GM15510 (cell line): ENCODE results near the gene PTPN3.

ENCODE experiments used
- POLR2A ChIP-seq: IDR thresholded peaks from 3 replicates; pipeline ENCODE4 v1.6.1; 2011; ENCODE audit warnings: borderline replicate concordance; ENCODE audit not compliant: insufficient read length; ENCODE audit errors: extremely low read depth

The PTPN3 gene

DNA sequence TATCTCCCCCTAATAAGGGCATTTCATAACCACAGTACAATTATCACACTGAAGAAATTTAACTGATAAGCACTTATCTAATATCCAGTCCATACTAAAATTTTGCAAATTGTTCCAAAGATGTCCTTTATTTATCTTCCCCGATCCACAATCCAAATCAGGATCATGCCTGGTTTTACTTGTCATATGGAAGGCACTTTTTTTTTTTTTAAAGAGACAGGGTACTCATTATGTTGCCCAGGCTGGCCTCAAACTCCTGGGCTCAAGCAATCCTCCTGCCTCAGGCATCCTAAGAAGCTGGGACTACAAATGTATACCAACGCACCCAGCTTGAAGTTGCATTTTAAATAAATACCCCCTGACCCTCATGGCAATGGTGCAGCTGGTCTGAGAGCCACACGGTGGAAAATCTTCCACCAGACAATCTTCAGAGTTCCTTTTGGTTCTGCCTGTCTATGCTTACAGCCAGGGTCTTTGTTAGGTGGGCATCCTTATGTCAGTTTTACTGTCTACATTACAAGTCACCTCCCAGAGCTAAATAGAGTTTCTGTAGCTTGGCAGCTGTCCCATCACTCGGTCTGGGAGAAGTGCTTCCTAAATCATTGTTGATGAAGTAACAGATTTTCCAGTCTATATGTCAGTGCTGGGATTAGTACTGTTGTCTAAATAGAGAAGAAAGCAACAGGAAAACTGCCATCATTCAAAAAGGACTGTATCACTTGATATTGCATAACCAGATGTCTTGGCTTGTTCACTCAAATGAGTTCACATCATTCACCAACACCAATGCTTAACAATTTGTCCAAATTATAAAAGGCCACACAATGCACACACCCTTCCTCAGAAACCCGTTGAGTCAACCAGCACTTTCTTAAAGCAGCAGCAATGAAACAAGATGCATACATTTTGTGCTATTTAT, 26.4 kb downstream of the PTPN3 start:
- TF ChIP-seq POLR2A: no peak

DNA sequence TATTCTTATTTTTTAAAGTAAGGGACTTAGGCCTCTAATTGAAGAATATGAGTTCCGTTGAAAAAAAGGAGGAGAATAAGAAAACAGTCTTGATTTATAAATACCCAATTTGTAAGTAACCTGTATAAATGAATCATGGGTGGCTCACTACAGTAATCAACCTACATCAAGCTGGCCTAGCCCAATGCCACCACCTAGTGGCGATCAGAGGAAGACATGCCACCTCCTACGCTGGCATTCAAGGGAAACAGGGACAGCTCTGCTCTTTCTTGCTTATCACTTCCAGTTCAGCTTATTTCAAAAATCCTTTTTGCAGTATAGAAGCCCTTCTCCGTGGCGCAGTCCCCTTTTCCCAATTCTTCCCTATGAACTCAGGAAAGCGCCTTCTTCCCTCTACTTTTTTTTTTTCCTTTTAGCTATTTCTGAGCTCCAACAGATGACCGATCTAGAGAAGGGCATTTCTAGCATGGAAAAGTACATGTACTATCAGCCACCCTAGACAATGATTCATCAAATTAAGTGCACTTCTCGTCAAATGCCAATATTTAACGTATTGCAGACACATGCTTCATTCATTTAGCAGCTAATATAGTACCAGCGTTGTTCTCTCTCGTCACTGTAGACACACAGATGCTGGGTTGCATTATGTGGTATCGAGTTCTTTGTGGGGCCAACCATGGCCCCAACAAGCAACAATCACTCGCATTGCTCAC, 28.3 kb downstream of the PTPN3 start:
- no peak for TF ChIP-seq POLR2A

DNA sequence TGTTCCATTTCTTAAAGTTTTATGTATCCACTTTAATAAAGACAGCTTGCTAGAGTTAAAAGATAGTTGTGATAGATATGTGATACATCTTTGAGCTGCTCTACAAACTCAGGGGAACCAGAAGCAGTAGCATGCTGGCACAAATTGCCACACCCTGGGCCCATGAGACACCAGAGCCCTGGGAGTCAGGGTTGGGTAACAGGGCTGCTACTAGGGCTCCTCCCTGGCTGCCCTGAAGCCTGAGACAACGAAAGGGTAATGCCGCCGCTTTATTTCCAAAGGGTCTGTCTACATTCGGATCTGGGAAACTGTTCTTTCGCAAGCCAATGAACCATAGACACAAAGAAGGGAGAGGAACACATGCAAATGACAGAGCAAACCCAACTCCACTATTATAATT, 29.2 kb downstream of the PTPN3 start:
- no peak for TF ChIP-seq POLR2A

DNA sequence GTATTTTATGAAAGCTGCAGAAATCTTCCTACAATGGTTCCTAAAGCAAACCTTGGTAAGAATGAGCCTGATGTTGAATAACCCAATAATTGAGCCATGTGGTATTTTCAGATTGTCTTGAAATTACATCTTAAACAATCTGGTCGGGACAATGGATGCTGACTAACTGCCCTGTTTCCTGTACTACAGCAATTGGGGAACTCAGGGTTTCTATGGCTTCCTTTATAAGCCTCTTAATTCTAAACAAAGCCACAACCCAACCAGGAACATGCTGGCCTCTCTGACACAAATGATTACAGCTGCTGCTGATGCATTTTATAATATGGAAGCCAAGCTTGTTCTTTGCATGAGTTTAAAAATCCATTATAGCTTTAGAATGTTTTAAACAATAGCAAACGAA, 30.2 kb downstream of the PTPN3 start:
- TF ChIP-seq POLR2A: no peak

DNA sequence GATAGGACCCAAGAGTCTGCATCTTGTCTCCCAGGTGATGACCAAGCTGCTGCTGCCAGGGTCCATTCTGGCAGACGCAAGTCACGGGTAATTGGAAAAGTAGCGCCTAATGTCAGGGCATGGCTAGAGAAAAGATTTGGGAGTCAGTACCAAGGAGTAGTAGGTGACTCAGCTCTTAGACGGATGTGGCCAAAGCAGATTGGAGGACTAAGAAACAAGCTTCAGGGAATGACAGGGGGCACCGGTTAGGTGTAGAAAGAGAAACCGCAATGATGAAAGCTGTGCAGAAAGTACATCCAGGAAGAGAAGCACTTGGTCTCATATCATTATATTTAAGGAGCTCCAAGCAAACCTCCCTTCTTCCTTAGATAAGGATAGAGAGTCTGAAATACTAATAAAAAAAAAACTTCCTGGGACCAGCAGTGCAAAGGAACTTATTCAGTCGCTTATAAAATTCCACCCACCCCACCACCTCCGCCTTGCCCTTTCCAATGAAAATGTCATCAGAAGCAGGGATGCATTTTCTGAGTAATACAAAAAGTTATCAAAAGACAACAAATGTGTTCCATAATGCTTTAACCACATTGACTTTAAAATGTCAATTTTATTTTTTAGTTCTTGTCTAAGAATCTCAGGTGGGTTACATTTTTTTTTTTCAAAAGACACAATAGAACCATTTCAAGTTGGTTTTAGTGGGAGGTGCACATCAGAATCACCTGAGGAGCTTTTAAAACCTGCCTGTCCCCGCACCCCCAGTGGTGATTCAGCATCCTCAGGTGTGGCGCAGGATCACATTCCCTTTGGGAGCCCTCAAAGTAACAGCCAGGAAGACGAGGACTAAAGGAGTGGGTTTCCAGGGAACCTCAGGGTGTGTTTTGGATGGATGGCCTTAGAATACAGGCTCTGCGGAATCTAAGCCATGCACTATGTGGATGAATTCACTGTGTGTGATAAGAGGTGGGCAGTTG, 31.2 kb downstream of the PTPN3 start:
- TF ChIP-seq POLR2A: no peak

DNA sequence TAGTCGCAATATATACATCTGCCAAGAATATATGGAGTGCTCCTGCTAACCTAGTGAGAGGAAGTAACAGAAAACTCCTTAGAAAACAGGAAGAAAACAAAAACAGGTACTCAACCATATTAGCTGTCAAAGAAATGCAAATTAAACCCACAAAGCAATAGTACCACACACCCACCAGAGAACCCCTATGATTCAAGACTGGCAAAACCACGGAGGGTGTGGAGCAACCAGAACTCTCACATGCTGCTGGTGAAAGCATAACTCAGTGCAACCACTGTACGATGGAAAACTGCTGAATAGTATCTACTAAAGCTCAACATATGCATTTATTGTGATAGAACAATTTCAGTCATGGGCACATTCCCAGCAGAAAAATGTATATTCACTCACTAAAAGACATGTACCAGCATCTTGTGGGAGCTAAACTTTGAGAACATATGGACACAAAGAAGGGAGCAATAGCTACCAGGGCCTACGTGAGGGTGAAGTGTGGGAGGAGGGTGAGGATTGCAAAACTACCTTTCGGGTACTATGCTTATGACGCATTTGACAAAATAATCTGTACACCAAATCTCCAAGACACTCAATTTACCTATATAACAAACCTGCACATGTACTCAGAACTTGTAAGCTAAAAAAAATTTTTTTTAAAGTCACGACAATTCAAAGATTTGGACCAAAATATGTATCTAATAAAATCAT, 34.0 kb downstream of the PTPN3 start:
- no peak for TF ChIP-seq POLR2A

DNA sequence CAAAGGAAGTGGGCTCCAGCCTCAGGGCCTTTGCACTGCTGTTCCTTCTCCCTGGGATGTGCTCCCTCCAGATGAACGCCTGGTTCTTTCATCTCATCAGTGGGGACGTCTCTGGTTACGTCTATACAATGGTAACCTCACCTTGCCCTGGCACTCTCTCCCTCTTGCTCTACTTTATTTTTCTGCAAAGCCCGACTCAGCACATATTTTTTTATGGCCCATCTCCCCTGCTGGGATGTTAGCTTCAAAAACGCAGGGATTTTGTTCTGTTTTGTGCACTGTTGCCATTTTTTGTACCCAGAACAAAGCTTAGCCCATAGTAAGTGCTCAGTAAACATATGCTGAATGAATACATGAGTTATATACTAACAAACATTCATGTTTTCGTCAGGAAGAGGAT, 37.5 kb downstream of the PTPN3 start:
- no peak for TF ChIP-seq POLR2A

DNA sequence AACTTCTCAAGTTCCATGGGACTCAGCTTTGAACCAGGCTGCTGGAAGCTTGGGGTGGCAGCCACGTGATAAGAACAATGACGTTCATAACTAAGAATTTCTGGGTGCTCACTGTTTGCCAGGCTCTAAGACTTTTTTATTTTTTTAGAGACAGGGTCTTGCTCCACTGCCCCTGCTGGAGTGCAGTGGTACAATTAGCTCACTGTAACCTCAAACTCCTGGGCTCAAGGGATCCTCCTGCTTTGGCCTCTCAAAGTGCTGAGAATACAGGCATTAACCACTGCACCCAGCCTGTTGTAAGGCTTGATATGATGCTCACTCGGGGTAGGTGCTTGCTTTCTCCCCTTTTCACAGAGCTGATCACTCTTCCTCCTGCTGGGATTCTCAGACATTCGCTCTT, 38.7 kb downstream of the PTPN3 start:
- TF ChIP-seq POLR2A: no peak

DNA sequence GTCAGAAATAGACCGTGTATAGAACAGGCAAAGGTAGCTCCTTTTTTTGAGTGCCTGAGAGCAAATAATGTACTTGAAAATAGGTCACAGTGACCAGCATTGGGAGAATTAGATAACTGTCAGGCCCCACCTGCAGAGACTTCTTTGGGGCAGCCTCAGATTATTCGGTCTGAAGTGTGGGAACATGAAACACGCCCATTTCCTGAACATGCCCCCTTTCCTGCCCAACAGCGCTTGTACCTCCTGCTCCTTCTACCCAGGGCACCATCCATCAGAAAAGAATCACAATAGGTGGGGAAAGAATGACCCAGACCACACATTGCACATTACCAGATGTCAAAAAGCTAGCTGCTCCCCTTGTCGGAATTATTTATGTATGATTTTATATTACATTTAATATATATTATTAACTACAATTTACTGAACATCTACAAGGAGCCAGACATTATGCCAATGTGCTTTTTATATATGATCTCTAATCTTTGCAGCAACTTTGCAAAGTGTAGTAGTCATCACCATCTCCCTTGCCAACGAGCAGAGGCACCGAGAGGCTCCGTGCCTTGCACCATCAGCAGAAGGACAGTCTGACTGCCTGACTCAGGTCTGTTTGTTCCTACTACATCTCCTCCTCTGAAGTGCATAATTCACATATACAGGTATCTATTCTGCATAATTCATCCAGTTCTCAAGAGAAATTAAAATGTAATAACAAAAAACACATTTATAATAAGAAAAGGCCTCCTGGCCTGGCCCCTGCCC, 39.5 kb downstream of the PTPN3 start:
- no peak for TF ChIP-seq POLR2A

DNA sequence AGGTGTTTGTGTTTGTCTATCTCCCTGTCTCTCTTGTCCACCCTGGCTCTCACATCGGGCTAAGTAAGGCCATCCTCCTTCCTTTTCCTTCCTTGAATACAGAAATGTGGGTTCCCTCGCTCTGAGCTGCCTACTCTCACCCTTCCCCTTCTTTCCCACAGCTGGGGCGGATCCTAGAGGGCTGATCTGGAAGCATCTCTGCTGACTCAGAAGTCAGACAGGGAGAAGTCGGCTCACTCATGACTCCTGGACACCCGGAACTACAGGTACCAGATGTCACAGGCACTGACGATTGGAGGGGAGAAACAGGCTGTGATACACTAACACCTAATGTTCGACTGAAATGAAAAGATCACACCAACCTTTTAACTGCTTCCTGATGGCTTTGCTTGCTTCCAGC, 41.3 kb downstream of the PTPN3 start:
- no peak for TF ChIP-seq POLR2A

DNA sequence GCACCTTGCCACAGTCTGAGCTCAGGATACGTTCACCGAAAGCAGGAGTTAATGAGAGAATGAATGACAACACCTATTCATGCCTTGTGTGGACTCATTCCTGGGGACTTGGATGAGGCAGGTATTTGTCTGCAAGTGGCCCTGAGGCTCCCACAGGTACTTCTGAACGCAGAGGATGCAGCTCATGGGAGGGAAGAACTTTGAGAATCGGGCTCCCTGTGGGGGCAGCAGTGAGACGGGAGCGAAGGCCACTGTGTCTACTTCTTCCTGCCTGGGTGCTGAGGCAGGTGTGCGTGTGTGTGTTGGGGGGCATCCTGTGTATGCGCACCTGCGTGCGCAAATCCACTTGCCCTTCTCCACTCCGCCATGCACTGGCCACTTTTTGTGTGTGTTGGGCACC, 42.2 kb downstream of the PTPN3 start:
- TF ChIP-seq POLR2A: no peak

DNA sequence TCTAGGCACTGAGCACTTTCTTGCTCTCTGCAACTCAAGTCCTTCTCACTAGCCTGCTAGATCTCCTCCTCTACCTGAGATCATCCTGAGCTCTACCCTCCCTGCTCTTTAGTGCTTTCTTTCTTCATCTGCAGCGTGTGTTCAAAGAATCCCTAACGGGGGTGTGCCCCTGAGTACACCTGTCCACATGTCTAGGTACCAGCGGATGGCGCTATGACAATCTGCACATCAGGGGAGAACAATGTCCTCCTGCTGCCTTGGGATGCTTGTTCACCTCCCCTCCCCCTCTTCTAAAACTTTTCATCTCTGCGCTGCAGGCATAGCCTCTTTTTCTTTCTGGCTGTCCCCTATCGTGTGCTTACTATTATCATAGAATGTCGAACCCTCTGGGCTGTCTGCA, 42.7 kb downstream of the PTPN3 start:
- no peak for TF ChIP-seq POLR2A

DNA sequence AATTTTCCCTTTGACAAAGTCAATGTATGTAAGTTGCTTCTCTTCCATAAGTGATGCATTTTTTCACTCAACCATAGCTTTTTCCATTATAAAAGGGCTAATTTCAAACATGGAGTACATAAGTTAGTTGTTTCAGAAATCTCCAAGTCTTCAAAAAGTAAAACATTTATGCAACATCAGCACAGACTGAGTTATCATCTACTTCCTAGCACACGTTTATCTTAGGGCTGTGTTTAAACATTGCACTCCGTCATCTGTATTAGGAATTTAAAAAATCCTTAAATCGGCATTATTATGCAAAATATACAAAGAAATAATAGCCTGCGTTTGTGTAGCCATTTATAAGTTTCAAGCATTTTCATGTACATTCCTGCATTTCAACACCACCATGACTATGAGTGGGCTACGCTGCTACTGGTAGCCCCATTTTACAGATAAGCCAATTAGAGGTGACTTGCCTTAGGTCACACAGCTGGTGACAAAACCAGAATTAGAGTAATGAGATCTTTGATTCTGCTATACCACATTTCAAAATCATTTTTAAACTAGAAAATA, 43.4 kb downstream of the PTPN3 start:
- TF ChIP-seq POLR2A: no peak
